NCI-H146 treated with DMSO at 0.1 percent for 48 hours (cell line): Measurements from ENCODE around the gene NPC1.
"Not testable (repeated sequence)": the region's sequence is repeated elsewhere in the genome, so short reads cannot be mapped to it uniquely, and the experiment has no call there.

Experiments
- DNase-seq: peaks from one replicate; lab custom pipeline; 2025; ENCODE audit not compliant: unreplicated experiment; lab: John Stamatoyannopoulos, UW

NPC1 gene

DNA sequence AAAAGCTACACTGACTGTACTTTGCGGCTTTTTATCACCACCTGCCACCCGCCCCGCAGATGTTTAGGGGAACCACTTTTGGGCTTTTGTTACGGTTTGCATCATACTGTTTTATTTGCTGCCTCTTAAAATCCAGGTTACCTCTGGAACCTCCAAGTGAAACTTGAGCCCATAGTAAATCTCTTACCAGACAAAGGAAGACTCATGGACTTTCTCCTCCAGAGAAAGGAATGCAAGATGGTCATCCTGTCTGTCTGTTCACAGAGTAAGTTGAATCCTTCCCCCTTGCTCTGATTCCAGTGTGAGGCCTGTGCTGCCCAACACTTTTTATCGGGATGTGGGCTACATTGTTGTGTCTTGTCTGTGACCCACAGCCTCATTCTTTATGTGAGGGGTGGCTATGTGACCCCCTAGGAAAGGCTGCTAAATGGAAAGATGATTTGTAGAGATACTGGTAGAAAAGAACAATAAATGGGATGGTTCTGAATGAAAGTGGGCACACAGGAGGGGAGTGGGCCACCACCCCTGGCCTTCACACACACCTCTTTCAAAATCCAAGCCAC lies 59.7 kb downstream of the NPC1 start:
- DNase-seq: no peak

DNA sequence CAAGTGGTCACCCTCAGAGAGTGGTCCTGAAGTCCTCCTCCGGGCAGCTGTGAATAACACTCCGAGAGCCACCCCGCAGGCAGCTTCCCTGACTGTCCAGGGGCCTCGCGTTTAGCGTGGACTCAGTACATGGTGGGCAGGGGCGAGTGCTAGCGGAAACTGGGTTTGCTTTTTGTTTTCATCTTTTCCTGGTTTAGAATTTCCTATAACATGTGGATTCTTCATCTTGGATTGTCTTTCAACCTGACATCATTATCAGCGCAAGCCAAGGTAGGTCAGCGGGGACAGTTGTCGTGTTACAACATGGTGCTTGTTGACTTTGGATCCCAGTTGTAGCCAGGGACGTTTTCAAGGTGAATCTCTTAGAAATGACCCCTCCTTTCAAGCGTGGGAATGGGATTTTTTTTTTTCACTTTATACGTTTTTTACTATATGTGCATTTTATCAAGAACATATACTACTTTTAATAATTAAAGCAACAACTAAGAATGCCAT lies 62.0 kb downstream of the NPC1 start:
- DNase-seq: no peak

DNA sequence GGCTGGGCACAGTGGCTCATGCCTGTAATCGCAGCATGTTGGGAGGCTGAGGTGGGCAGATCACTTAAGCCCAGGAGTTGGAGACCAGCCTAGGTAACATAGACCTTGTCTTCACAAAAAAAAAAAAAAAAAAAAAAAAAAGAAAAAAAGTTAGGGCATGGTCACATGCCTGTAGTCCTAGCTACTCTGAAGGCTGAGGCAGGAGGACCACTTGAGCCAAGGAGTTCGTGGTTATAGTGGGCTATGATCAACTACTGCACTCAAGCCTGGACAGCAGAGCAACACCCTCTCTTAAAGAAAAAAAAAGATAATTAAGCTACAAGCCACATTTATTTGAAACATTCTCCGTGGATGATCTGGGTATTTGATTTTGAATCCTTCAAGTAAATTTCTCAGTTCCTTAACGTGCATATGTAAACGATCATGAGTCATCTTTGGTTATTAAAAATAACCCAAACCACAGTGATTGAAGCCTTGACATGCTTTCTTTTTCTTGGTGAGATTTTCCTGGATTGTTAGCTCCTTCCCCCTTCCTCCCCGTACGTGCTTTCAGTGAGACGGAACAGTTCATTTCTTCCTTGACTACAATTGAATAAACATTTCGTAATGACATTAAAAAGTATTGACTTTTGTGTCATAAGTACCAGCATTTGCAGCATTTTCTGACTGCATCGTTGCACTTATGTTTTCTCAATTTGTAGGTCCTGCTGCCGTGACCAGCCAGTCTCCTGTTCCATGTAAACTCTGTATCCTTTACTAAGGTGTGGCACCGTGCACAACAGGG lies 62.7 kb downstream of the NPC1 start:
- no peak for DNase-seq

DNA sequence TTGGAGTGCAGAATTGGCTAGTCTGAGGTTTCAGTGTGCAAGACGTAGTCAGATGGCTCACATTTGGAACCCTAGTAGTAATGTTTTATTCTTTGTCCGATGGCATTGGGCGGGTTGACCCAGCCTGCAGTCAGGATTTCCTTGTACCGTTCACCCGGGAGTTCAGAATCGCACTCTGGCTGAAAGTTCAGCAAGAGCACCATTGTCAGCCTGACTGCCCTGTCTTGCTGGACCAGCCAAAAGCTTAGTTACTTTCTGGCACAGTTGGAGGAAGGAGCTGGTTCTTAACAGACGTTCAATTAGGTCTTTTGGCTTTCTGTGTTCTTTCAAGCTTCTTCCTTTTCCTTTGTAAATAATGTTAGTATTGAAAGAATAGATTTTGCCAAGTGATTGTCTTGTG lies 64.4 kb downstream of the NPC1 start:
- no peak for DNase-seq

DNA sequence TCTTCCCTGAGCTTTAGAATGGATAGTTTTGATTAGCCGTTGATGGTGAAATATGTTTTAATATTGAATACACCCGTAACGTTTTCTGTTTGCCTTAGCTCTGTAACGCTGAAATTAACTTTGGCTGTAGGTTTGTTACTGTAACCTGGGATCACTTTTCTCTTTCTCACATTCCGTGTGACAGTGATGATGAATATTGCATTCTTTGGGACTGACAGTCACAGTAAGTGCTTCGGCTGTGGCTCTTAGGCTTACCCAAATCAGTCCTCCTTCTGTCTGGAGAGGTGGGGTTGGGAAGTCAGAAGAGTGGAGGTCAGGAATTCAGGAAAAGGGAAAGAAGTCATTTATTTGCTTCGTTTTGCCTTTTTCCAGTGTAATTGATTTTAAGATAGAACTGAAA lies 65.0 kb downstream of the NPC1 start:
- DNase-seq: no peak

DNA sequence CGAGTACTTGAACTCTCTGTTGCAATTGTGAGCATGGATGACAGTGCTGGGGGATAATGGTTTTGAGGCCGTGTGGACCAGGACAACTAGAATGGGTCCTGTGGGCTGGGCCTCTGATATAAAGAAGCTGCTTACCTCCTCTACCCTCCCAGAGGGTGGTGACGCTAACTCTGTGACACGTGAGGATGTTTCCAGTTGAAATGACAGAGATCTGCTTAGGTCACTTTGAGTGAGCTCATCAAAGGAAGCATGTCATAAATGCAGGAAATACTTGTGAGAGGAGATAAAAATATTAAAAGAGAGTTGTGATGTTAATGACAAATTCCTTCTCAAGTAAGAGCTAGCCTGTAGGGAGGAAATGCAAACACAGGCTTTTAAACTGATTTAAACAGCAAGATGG lies 66.6 kb downstream of the NPC1 start:
- DNase-seq: no peak

DNA sequence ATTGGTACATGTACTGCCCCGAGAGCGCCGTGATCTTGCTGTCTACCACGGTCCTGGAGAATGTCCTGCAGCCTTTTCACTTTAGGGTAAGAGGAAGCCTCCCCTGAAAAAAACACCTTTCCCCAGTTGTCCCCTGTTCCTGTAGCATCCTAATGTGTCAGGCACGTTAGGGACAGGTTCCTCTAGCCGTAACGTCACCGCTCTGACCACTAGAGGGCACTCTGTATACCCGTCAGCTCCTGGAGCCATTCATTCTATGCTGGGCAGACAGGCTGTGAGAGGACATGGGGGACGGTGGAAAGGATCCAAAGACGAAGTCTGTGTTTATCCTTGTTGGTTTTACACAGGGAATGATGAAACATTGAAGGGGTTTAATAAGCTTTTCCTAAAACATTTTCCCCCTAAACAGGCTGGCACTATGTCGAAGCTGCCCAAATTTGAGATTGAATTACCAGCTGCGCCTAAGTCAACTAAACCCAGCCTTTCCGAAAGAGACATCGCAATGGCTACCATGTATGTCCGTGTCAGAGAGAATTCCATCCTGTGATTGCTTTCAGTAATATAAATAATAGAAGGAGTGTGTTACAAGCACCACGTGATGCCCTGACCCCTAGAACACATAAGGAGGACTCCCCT lies 70.3 kb downstream of the NPC1 start:
- peak; percentile 84 for DNase-seq

DNA sequence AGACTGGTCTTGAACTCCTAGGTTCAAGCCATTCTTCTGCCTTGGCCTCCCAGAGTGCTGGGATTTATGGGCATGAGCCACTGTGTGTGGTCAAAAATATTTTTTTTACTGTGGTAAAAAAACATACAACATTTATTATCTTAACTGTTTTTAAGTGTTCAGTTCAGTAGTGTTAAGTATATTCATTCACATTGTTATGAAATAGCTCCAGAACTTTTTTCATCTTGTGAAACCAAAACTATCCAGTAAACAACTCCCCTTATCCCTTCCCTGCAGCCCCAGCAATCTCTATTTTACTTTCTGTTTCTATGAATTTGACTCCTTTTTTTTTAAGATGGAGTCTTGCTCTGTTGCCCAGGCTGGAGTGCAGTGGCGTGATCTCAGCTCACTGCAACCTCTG lies 73.7 kb downstream of the NPC1 start:
- DNase-seq: no peak

DNA sequence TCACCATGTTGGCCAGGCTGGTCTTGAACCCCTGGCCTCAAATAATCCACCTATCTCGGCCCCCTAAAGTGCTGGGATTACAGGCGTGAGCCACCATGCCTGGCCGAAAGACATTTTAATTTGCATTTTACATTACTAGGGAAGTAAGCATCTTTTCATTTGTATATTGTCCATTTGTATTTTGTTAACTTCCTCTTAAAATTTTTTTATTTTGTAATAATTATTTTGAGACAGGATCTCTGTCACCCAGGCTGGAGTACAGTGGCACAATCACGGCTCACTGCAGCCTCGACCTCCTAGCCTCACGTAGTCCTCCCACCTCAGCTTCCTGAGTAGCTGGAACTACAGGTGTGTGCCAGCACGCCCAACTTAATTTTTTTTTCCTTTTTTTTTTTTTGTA lies 74.1 kb downstream of the NPC1 start:
- not testable (repeated sequence) for DNase-seq

DNA sequence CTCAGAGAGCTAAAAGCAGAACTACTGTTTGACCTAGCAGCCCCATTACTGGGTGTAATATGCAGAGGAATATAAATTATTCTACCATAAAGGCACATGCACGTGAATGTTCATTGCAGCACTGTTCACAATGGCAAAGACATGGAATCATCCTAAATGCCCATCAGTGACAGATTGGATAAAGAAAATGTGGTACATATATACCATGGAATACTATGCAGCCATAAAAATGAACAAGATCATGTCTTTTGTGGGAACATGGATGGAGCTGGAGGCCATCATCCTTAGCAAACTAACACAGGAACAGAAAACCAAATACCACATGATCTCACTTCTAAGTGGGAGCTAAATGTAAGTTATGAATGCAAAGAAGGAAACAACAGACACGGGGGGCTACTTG lies 75.4 kb downstream of the NPC1 start:
- not testable (repeated sequence) for DNase-seq

DNA sequence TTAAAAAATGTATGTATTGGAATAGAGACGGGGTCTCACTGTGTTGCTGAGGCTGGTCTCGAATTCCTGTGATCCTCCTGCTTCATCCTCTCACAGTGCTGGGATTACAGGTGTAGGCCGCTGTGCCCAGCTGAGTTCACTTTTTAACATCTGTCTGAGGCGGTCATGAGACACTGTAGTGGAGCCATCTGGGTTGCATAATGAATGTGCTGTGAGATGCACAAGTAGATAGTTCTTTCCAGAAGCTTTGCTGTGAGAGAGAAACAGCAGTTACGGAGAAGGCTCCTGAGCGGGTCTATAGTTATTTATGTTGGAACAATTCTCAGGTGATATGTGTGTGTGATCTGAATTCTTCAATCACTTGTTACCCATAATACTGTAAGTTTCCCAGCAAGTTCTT lies 79.9 kb downstream of the NPC1 start:
- DNase-seq: no peak

DNA sequence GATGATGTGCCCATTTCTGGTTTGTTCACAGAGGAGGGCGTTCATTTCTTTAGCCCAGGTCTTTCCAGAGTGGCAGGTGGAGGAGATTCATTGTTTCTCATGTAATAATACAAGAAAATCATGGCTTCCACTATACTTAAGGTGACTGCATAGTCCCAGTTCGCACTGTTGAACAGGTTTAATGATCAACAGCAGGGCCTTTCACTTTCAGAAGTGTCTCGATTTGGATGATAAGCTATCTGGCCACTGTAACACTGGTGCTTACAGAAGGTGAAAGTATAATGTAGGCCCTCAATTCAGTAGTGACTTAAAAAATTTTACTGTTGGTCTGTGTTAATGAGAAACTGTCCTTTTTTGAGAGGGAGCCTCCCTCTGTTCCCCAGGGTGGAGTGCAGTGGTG lies 81.6 kb downstream of the NPC1 start:
- DNase-seq: no peak

DNA sequence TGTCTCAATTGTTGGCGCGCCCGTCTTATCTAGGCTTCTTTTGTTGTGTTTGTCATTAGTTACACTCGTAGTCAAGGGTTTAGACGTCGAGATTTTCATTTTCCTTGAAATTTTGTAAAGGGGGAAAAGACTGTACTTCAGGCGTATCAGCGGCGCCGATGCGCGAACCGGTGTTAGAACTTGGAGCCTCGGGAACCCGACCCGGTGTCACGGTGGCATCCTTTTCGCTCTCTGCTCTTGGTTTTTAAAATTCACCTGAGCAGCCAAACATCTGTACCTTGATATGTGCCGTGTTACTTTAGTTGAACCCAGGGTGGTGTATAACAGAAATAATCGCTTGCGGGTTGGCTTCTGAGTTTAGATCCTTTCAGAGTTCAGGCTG lies 82.4 kb downstream of the NPC1 start:
- no peak for DNase-seq

DNA sequence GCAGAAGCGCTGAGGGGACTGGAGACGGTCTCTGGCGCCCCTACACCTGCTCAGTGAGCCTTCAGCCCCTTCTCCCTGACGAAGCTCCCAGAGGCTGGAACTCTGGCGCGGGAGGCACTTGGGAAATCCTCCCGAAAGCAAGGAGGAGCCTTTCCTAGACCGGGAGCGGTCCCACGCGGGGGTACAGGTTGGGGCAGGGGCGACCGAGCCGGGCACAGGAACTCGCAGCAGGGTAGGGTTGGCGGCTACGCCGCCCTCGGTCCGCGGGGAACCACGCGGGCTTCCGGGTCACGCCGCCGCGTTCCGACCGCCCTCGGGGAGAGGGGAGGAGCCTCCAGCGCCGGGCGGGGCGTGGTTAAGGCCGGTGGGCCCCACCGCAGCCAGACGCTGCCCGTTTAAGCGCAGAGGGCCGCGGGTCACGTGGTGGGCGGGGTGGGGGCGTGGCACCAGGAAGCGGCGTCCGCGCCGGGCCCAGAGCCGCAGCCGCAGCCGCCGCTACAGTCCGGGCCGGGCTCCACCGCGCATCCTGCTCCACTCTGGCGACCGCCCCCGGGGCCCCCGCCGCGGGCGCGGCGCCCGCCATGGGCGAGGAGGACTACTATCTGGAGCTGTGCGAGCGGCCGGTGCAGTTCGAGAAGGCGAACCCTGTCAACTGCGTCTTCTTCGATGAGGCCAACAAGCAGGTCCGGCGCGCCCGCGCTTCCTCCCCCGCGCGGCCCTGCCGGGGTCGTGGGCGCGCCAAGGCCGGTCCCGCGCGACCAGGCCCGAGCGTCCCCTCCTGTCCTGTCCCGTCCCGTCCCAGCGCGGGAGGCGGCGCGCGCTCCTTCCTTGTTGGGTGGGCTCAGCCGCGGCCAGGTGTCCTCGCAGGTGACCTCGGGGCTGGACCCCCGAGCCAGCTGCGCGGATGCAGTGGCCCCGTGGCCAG lies 83.0 kb downstream of the NPC1 start, which contains the start of gene RMC1:
TSS of gene RMC1 (plus strand) at position 474 of the 925 bp plus-strand sequence. CDS start at position 582, 108 bp downstream.
- peak; percentile 93 for DNase-seq

DNA sequence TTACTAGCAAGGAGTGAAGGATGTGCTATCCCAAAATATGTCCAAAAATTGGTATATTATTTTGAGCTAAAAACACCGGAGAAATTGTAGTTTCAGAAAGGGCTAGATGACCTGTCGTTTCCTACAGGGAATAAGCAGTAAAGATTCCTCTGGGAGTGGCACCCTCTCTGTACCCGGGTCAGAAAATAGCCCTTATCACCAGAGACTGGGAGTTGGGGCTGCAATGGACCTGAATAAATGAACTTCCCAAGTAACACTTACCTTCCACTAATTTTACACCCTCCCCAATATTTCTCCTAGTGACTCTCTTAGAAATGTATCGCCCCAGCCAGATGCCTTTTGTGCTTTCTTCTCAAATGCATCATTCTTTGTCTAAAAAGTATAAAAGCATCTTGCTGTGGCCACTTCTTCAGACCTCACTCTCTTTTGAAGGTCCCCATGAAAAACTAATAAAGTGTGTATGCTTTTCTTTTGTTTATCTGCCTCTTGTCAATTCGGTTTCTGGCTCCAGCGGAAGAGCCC lies 83.7 kb downstream of the NPC1 start:
- peak; percentile 61 for DNase-seq

DNA sequence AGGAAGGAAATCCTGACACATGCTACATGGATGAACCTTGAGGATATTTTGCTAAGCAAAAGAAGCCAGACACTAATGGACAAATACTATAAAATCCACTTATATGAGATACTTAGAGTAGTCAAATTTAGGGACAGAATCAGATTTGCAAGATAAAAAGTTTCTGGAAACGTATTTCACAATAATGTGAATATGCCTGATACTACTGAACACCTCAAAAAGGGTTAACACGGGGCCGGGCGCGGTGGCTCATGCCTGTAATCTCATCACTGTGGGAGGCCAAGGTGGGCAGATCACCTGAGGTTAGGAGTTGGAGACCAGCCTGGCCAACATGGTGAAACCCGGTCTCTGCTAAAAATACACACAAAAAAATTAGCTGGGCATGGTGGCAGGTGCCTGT lies 84.7 kb downstream of the NPC1 start:
- no peak for DNase-seq

DNA sequence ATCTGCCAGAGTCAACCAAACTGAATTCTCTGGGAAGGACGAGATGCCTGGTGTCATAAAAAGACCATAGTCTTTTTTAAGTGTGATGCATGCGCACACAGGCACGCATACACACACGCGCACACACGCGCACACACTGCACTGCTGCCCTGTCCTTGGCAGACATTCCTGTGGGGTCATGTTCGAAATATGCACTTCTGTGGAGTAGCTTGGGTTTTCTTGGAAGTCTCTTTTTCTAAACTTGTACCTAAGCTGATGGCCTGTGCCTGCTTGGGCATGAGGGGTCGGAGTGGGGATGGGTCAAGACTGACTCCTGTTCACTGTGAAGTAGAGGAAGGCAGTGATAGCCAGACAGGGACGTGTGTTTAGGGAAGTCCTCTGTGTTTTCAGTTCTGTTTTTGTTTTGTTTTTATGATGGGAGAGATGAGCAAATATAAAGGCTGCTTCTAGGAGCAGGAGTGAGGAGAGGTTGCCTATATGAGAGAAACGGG lies 87.0 kb downstream of the NPC1 start:
- no peak for DNase-seq

DNA sequence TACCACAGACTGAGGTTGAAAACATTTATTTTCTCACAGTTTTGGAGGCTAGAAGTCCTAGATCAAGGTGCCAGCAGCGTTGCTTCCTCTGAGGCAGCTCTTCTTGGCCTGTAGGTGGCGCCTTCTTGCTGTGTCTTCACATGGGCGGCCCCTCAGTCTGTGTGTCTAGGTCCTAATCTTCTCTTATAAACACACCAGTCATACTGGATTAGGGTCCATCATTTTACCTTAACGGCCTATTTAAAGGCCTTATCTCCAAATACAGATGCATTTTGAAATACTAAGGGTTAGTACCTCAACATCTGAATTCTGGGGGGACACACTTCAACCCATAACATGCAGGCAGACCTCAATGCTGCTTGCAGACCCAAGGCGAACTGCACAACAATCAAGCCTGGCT lies 87.4 kb downstream of the NPC1 start:
- peak; percentile 54 for DNase-seq

DNA sequence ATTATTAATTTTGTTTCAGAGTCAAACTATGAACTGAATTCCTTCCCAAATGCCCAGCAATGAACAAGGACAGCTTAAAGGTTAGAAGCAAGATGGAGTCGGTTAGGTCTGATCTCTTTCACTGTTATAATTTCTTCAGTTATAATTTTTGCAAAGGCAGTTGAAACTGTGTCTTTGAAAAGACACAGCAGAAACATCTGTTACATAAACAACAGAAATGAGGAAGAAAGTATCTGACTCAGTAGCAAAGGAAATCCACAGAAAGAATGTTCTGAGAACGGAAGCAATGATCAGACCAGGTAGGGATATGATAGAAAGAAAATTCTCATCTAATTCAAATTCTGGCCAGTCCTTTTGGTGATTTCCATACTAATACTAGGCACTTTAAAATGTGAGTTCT lies 88.2 kb downstream of the NPC1 start:
- no peak for DNase-seq

DNA sequence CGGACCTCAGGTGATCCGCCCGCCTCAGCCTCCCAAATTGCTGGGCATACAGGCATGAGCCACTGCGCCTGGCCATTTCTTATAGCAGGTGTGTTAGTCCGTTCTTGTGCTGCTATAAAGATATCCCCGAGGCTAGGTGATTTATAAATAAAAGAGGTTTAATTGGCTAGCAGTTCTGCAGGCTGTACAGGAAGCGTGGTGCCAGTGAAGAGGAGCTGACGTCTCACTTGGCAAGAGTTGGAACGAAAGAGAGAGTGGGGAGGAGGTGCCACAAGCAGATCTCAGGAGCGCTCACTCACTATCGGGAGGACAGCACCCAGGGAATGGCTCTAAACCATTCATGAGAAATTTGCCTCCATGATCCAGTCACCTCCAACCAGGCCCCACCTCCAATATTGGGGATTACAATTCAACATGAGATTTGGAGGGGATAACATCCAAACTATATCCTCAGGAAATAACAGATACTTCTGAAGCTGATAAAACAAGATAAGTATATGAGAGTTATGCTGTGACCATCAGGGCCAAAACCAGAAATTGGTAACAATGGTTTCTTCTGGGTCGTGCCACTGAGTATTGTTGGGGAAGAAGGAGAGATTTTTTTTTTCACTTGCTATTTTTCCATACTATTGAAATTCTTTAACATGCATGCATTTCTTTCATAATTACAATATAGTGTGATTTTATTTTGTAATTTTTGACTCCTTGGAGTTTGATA lies 90.4 kb downstream of the NPC1 start:
- peak; percentile 52 for DNase-seq
